GM12874 (cell line): ENCODE measurements around the gene RECK.

ENCODE experiments used
- TF ChIP-seq, protein P1 (sequence below): IDR thresholded peaks from 2 replicates; pipeline ENCODE4 v1.5.1; 2011; ENCODE audit warnings: low read depth, mild to moderate bottlenecking, control low read depth, low read length, moderate library complexity; ENCODE audit not compliant: insufficient read depth

The RECK gene

DNA sequence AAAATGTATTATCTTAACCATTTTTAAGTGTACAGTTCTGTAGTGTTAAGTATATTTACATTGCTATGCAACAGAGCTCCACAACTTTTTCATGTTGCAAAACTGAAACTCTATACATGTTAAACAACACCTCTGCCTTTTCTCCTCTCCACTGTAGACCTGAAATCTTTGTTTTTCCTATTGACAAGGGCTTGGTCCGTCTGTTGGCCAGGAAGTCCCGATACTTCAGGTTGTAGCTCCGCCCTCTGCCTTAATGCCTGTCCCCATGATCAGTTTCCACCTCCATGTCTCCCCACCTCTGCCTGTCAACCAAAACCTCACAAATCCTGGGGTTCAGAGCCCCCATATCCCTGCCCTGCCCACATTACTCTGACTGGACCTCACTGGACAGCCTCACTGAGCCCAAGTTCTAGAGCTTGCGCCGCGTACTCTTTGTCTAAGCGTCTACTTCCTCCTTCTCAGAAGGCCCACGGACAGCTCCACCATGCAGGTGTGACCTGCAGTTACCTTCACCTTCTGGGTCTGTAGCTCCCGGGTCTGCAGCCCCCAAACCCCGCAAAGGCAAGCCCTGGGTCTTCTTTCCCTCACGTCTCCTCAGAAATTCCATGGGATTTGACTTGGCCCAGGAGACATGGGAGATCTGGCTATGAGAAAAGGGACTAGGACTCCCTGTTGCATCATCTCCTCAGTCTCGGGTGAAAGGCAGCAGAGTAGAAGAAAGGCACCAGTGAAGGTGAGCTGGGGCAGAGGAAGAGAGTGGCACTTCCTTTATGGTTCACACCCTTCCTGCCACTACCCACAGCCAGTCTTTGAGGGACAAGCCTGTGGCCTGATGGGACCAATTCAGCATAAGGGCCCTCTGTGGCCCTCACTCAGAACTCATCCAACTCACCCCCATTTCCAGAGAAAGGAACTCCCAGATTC lies 107.9 kb downstream of the RECK start:
- TF ChIP-seq, protein P1, sequence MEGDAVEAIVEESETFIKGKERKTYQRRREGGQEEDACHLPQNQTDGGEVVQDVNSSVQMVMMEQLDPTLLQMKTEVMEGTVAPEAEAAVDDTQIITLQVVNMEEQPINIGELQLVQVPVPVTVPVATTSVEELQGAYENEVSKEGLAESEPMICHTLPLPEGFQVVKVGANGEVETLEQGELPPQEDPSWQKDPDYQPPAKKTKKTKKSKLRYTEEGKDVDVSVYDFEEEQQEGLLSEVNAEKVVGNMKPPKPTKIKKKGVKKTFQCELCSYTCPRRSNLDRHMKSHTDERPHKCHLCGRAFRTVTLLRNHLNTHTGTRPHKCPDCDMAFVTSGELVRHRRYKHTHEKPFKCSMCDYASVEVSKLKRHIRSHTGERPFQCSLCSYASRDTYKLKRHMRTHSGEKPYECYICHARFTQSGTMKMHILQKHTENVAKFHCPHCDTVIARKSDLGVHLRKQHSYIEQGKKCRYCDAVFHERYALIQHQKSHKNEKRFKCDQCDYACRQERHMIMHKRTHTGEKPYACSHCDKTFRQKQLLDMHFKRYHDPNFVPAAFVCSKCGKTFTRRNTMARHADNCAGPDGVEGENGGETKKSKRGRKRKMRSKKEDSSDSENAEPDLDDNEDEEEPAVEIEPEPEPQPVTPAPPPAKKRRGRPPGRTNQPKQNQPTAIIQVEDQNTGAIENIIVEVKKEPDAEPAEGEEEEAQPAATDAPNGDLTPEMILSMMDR: no peak

DNA sequence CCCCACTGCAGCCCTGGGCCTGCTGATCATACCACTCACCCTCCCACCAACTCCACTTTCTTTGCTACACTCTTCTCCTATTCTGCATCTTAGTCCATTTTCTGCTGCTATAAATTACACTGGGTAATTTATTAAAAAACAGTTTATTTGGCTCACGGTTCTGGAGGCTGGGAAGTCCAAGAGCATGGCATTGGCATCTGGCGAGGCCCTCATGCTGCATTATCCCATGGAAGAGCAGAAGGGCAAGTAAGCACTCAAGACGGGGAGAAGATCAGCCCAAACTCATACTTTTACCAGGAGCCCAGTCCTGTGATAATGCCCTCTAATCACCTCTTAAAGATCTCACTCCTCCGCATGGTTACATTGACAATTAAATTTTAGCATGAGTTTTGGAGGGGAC lies 109.3 kb downstream of the RECK start:
- TF ChIP-seq, protein P1: no peak

DNA sequence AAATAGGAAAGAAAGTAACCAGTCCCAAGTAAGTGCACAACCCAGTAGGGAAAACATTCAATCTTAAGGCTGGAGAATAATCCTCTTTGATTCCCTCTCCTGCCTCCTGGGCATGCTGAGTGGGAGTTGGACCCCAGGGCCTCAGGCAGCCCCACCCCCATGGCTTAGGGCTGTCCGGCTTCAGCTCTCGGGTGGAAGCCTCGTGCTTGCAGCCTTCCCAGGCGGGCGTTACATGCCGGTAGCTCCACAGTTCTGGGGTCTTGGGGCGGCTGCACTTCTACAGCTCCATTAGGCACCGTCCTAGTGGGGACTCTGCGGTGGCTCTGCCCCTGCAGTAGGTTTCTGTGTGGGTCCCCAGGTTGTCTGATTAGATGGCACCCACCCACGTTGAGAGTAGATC lies 109.9 kb downstream of the RECK start:
- TF ChIP-seq, protein P1: no peak

DNA sequence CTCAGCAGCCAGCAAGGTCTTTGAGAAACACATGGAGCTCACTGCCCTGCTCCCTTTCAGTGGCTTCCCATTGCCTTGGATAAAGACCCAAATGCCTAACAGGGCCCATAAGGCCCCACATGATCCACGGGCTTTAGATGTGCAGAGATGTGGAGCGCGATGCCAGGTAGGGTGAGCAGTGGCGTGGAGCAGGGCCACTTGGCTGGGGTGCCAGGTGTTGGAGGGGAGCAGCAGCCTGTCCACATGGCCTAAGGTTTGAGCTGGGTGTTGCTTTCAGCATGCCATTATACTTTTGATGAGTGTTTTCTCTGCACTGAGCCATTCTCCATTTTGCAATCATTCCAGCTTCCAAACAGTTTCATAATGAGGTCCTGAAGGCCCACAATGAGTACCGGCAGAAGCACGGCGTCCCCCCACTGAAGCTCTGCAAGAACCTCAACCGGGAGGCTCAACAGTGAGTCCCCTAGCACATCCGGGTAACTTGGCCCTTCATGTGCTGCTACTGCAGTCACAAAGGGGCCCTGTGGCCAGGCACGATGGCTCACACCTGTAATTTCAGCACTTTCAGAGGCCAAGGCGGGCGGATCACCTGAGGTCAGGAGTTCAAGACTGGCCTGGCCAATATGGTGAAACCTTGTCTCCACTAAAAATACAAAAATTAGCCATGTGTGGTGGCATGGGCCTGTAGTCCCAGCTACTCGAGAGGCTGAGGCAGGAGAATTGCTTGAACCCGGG lies 110.9 kb downstream of the RECK start:
- TF ChIP-seq, protein P1: no peak

DNA sequence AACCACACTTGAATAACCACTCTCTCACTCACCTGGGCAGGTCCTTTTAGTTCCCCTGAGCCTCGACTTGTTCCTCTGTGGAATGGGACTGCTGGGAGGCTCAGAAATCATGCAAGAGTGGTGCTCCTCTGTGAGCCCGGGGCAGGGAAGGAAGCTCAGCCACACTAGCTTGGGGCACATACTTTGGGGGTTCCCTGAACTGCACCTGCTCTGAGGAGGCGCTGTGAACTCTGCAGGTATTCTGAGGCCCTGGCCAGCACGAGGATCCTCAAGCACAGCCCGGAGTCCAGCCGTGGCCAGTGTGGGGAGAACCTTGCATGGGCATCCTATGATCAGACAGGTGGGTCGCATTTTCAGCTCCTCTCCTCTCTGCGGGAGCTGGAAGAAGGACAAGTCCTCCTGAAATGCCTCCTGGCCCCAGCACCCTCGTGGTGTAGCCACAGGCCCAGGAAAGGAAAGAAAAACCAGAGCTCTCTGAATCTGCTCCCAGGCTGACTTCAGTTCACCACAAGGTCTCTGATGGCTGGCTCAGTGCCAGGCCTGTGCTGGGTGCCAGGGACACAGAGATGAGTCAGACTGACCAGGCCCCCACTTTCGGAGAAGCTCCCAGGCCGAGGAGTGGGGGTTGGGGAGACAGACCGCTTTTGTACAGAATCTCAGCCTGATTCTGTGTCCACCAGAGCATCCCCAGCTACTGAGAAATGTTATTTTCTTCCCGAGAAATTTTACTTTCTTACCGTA lies 111.8 kb downstream of the RECK start:
- TF ChIP-seq, protein P1: no peak

DNA sequence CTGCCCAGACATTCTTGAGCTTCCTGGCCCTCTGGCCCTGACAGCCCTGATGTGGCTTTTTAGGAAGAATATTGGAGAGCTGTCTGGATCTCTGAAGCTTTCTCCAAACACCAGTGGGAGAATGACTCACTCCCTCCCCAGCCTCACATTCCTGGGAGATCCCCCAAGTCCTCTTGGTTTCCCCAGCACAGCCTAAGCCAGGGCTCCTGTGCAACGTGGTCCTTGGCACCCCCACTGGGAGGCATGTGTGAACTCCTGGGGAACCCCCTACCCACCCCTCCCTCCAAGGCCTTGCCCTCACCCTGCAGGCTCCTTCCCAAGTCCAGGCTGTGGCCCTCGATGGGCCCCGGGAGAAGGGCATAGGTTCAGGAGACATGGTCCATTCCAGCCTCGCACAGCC lies 112.5 kb downstream of the RECK start:
- TF ChIP-seq, protein P1: no peak

DNA sequence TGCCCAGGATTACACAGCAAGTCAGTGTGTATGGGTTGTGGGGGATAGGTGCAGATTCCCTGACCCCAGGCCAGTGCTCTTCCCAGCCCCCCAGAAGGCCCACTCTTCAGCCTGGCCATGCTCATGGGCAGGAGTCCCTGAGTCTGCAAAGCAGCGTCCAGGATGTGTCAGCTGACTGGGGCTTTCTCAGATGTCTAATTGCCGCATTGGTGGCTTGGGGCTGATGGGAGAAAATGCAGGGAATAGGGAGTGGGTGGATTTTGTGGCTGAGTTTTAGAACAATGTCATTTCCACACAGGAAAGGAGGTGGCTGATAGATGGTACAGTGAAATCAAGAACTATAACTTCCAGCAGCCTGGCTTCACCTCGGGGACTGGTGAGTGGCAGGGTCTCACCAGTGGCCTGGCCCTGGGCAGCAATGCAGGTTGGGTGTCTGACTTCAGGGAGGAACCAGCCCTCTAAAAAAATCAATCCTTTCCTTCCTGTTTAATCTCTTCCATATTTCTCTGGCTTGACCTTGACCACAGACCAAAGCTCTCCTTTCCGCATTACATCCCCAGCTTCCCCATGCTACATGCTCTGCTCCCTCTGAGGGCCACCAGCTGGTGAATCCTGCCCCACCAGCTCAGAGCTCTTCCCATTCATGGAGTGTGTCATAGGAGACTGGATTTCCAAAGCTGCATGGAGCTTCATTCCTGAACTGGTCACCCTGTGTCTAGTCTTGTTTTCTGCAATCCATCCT lies 114.0 kb downstream of the RECK start:
- TF ChIP-seq, protein P1: no peak
